Spleen (tissue), 13 donors: ENCODE results near the gene TRMT112. TPM values are rescaled to one million over a fixed set of nuclear protein-coding genes. Genes with fewer than 3 reads are reported as not detected.

ENCODE experiments used
- DNase-seq: peaks from one replicate; pipeline ENCODE4 v3.0.0-alpha.2; 2020
- H3K27ac ChIP-seq, 8 donors: fragments of 200-600 bp; sonication (generic) in 7 of 8; 1 replicate in 4 of 8; 2 replicates in 4 of 8; pipeline versions ENCODE4 v1.5.0 to v1.8.0; 2016 to 2021; ENCODE audit warnings: inconsistent platforms in 4 of 8, mild to moderate bottlenecking in 4 of 8, moderate library complexity in 1 of 8
- H3K27me3 ChIP-seq, 7 donors: fragments of 200-600 bp; sonication (generic) in 6 of 7; replicated peaks in 1 of 7; 1 replicate in 4 of 7; 2 replicates in 3 of 7; pipeline versions ENCODE4 v1.5.0 to v1.8.0; 2016 to 2021; ENCODE audit warnings: inconsistent platforms in 3 of 7, mild to moderate bottlenecking in 1 of 7
- H3K36me3 ChIP-seq, 6 donors: fragments of 200-600 bp; sonication (generic) in 5 of 6; 1 replicate in 4 of 6; 2 replicates in 2 of 6; pipeline versions ENCODE4 v1.5.0 to v1.8.0; 2016 to 2021; ENCODE audit warnings: inconsistent platforms in 2 of 6
- H3K4me1 ChIP-seq, 6 donors: fragments of 200-600 bp; sonication (generic) in 5 of 6; 1 replicate in 3 of 6; 2 replicates in 3 of 6; pipeline versions ENCODE4 v1.5.0 to v1.8.0; 2016 to 2021; ENCODE audit warnings: inconsistent platforms in 3 of 6
- H3K4me3 ChIP-seq, 8 donors: fragments of 200-600 bp; sonication (generic) in 7 of 8; 1 replicate in 4 of 8; 2 replicates in 4 of 8; pipeline versions ENCODE4 v1.5.0 to v1.8.0; 2016 to 2021; ENCODE audit warnings: inconsistent platforms in 4 of 8, mild to moderate bottlenecking in 4 of 8, moderate library complexity in 2 of 8
- H3K9me3 ChIP-seq, 8 donors: fragments of 200-600 bp; sonication (generic) in 7 of 8; 1 replicate in 4 of 8; 2 replicates in 4 of 8; pipeline versions ENCODE4 v1.5.0 to v1.8.0; 2016 to 2021; ENCODE audit warnings: inconsistent platforms in 4 of 8
- CTCF ChIP-seq, 11 experiments: fragments of 200-600 bp in 7 of 11; fragments of 450-650 bp in 4 of 11; sonication (generic) in 4 of 11; IDR thresholded peaks in 8 of 11; conservative IDR thresholded peaks in 3 of 11; 1 replicate in 7 of 11; 2 replicates in 4 of 11; pipeline versions ENCODE4 v1.4.0 to v1.8.0; 2016 to 2021; ENCODE audit warnings: antibody characterized with exemption in 11 of 11, inconsistent platforms in 4 of 11, mild to moderate bottlenecking in 1 of 11
- POLR2A ChIP-seq, 3 donors: fragments of 450-650 bp; IDR thresholded peaks; one replicate each; pipeline ENCODE4 v1.5.1; 2017; ENCODE audit warnings: antibody characterized with exemption in 3 of 3, mild to moderate bottlenecking in 1 of 3
- POLR2AphosphoS5 ChIP-seq, 3 donors: sonication (generic); formaldehyde crosslinking; IDR thresholded peaks; one replicate each; pipeline ENCODE4 v1.5.1; 2017; ENCODE audit warnings: antibody characterized with exemption in 3 of 3
- WGBS, 5 donors: extraction: QIAGEN DNeasy Blood & Tissue Kit in 3 of 5; methylation state at CpG; one replicate each; pipeline versions ENCODE4 v1.1.5 to v1.1.7; 2013 to 2018; 5-methylcytosine and 5-hydroxymethylcytosine counted together
- intact Hi-C: fragments of 100-400 bp; cut with DNase I; formaldehyde crosslinking; loops from one replicate; pipeline ENCODE4 v1.15.0; 2023; ENCODE audit warnings: low total_unique reads
- long read RNA-seq, 2 donors: transcript quantifications; one replicate each; lab custom pipeline, GENCODE V29; 2026
- polyA plus RNA-seq, 3 donors: library from polyadenylated mRNA; stranded (reverse); fragments of 200-250 nt; gene quantifications; one replicate each; pipeline ENCODE4 v1.2.1, GENCODE V29; 2013
- total RNA-seq, 7 donors: library from RNA; depleted of rRNA in 3 of 7; stranded (reverse); fragments of >200 nt in 3 of 7; fragmentation: NEBNext Ultra II Directional in 4 of 7; extraction: Animal tissue kit (Norgen Biotek cat#: 25700) in 4 of 7; gene quantifications; one replicate each; pipeline versions ENCODE4 v1.1.0 to v1.2.1, GENCODE V29; 2016 to 2021
- donor health status: healthy with polysubstance abuse.
- donor health status: DM: no; HTN: no; CAD: no; lungs with moderate emphysema.
- donor health status: DM: no; HTN: no; CAD: no.
- donor health status: Bipolar disorder and iron deficiency.
- donor health status: healthy.
- donor health status: DM: no; HTN: no; CAD: no.
- donor health status: DM: yes; HTN: yes; CAD: no.

Gene TRMT112
- total RNA-seq: 100 to 1,000 TPM; 138 to 420 (median 158) TPM
- polyA plus RNA-seq: 100 to 1,000 TPM; 328 to 431 (median 350) TPM
- long read RNA-seq, donor 1, transcript TRMT112-203 (3 exons, 823 nt): minor isoform, 8 of 142 reads
- long read RNA-seq, donor 1, transcript TRMT112-206 (4 exons, 1,106 nt): major isoform, 129 of 142 reads
- long read RNA-seq, donor 1, partial matches to known transcripts: 0 of 142 reads
- long read RNA-seq, donor 1, other reads (novel, unspliced or antisense): 0 of 142 reads
- long read RNA-seq, donor 2, transcript TRMT112-206 (4 exons, 1,106 nt): major isoform, 106 of 126 reads
- long read RNA-seq, donor 2, transcript TRMT112-203 (3 exons, 823 nt): minor isoform, 9 of 126 reads
- long read RNA-seq, donor 2, transcript TRMT112-204 (2 exons, 559 nt): minor isoform, 5 of 126 reads
- long read RNA-seq, donor 2, partial matches to known transcripts: 0 of 126 reads
- long read RNA-seq, donor 2, other reads (novel, unspliced or antisense): 0 of 126 reads

GRCh38 chr11:64317325-64317960 lies at the start of gene TRMT112:
TRMT112 (minus strand) TSS chr11:64317559; CDS start chr11:64317526, 33 bp downstream.
- H3K4me3 ChIP-seq: peak within 1 kb of the TSS; percentile 52 to 79 (median 74)
- intact Hi-C loops: no loop called here
- no peak for TF ChIP-seq CTCF (IDR thresholded peaks at IDR 0.05 in 8 of 11, conservative IDR thresholded peaks at IDR 0.05 in 3 of 11)
- peak; percentile 94 to 98 (median 95) for TF ChIP-seq POLR2AphosphoS5 (IDR thresholded peaks at IDR 0.05)
- TF ChIP-seq POLR2A (IDR thresholded peaks at IDR 0.05): peak in 2 of 3 donors; percentile 14 to 45
- no peaks in the 10 kb centered on the region for H3K9me3 ChIP-seq
- H3K27ac ChIP-seq: peak within 1 kb of the TSS; percentile 93 to 100 (median 99)
- H3K4me1 ChIP-seq: peaks cover 4 to 69% (median 39%) of the 10 kb centered on the region in 6 donors
- no peaks in the 10 kb centered on the region for H3K27me3 ChIP-seq
- peaks cover 0 to 71% (median 39%) of the 10 kb centered on the region in 6 donors for H3K36me3 ChIP-seq
- DNase-seq: peak; percentile 96
- 0% methylated on average over 38 to 43 of the region's 43 CpGs for WGBS, 5 donors

- no peaks in the 10 kb centered on the region for H3K9me3 ChIP-seq
- WGBS, 5 donors: 83 to 98% (median 92%) methylated on average over 1 of the region's 1 CpG
Measured at GRCh38 chr11:64366751-64367150, 49.4 kb upstream of the TRMT112 start.

DNA sequence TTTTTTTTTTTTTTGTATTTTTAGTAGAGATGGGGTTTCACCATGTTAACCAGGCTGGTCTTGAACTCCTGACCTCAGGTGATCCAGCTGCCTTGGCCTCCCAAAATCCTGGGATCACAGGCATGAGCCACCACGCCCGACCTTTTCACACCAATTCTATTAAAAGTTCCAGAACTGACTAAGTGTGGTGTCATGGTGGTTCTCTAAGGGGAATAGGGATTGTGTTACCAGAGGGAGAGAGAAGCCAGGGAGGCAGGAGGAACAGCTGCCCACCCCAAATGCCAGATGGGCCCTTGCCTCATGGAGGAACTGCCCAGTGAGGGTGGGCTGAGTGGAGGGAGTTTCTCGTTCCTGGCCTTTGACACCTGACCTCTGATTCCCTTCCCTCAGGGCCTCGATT lies 47.6 kb upstream of the TRMT112 start:
- Histone ChIP-seq H3K27ac (no peak overlapping the region), H3K4me1 (peaks cover 9 to 28% (median 12%) of the 10 kb centered on the region in 6 donors), H3K4me3 (no peak overlapping the region), H3K36me3 (peaks cover 0 to 99% (median 91%) of the 10 kb centered on the region in 6 donors), H3K9me3 (no peaks in the 10 kb centered on the region), H3K27me3 (no peaks in the 10 kb centered on the region)
- intact Hi-C loops: no loop called here
- no peak for DNase-seq
- TF ChIP-seq POLR2A (IDR thresholded peaks at IDR 0.05) (no peak), CTCF (IDR thresholded peaks at IDR 0.05 in 8 of 11, conservative IDR thresholded peaks at IDR 0.05 in 3 of 11) (no peak), POLR2AphosphoS5 (IDR thresholded peaks at IDR 0.05) (no peak)
- WGBS, 5 donors: 82 to 85% (median 84%) methylated on average over 4 of the region's 4 CpGs

More at GRCh38 chr11:64366751-64367150, 49.4 kb upstream of the TRMT112 start:
- intact Hi-C loops: no loop called here
- DNase-seq: no peak
- no peak overlapping the region for H3K27ac ChIP-seq
- H3K27me3 ChIP-seq: no peaks in the 10 kb centered on the region
- peaks cover 0 to 100% (median 90%) of the 10 kb centered on the region in 6 donors for H3K36me3 ChIP-seq
- H3K4me3 ChIP-seq: no peak overlapping the region
- TF ChIP-seq POLR2AphosphoS5 (IDR thresholded peaks at IDR 0.05) (no peak), POLR2A (IDR thresholded peaks at IDR 0.05) (no peak), CTCF (IDR thresholded peaks at IDR 0.05 in 8 of 11, conservative IDR thresholded peaks at IDR 0.05 in 3 of 11) (no peak)
- peaks cover 0 to 16% (median 7%) of the 10 kb centered on the region in 6 donors for H3K4me1 ChIP-seq

- intact Hi-C loops: no loop called here
- Histone ChIP-seq H3K4me3 (no peak overlapping the region), H3K9me3 (no peaks in the 10 kb centered on the region), H3K27me3 (no peaks in the 10 kb centered on the region), H3K4me1 (peaks cover 13 to 32% (median 17%) of the 10 kb centered on the region in 6 donors), H3K27ac (no peak overlapping the region), H3K36me3 (peaks cover 0 to 94% (median 86%) of the 10 kb centered on the region in 6 donors)
- TF ChIP-seq CTCF (IDR thresholded peaks at IDR 0.05 in 8 of 11, conservative IDR thresholded peaks at IDR 0.05 in 3 of 11) (no peak), POLR2AphosphoS5 (IDR thresholded peaks at IDR 0.05) (no peak), POLR2A (IDR thresholded peaks at IDR 0.05) (no peak)
- WGBS, 5 donors: 68 to 75% (median 72%) methylated on average over 6 of the region's 6 CpGs
- no peak for DNase-seq
Measured at GRCh38 chr11:64364435-64364834, 47.1 kb upstream of the TRMT112 start.
